Adrenal gland (tissue), 12 donors: ENCODE results near the gene NSG1. TPM values are rescaled to one million over a fixed set of nuclear protein-coding genes. Genes with fewer than 3 reads are reported as not detected.

Experiments used
- DNase-seq, 7 donors: peaks; one replicate each; pipeline ENCODE4 v3.0.0-alpha.2; 2019 to 2020
- H3K27ac ChIP-seq, 5 donors: fragments of 200-600 bp; sonication (generic) in 4 of 5; 1 replicate in 3 of 5; 2 replicates in 2 of 5; pipeline versions ENCODE4 v1.5.1 to v1.8.0; 2016 to 2020; ENCODE audit warnings: mild to moderate bottlenecking in 1 of 5
- H3K27me3 ChIP-seq: fragments of 200-600 bp; 2 replicates; pipeline ENCODE4 v1.8.0; 2021
- H3K36me3 ChIP-seq, 2 donors: fragments of 200-600 bp; replicated peaks in 1 of 2; 1 replicate in 1 of 2; 2 replicates in 1 of 2; pipeline versions ENCODE4 v1.5.1 to v1.8.0; 2018 to 2022
- H3K4me1 ChIP-seq, 2 donors: fragments of 200-600 bp; replicated peaks in 1 of 2; 1 replicate in 1 of 2; 2 replicates in 1 of 2; pipeline versions ENCODE4 v1.5.1 to v1.8.0; 2018 to 2021
- H3K4me3 ChIP-seq, 4 donors: fragments of 200-600 bp; sonication (generic) in 3 of 4; one replicate each; pipeline ENCODE4 v1.5.1; 2016 to 2018
- H3K9me3 ChIP-seq, 3 donors: fragments of 200-600 bp; sonication (generic) in 1 of 3; replicated peaks in 1 of 3; 1 replicate in 2 of 3; 2 replicates in 1 of 3; pipeline versions ENCODE4 v1.5.1 to v1.8.0; 2016 to 2021
- CTCF ChIP-seq, 6 experiments: fragments of 450-650 bp in 4 of 6; fragments of 200-600 bp in 2 of 6; sonication (generic) in 1 of 6; IDR thresholded peaks; 1 replicate in 5 of 6; 2 replicates in 1 of 6; pipeline versions ENCODE4 v1.5.1 to v1.8.0; 2016 to 2021; ENCODE audit warnings: antibody characterized with exemption in 6 of 6, mild to moderate bottlenecking in 2 of 6, moderate library complexity in 1 of 6
- POLR2A ChIP-seq, 2 donors: fragments of 450-650 bp; IDR thresholded peaks; one replicate each; pipeline ENCODE4 v1.6.1; 2017; ENCODE audit warnings: antibody characterized with exemption in 2 of 2, mild to moderate bottlenecking in 2 of 2, moderate library complexity in 1 of 2
- WGBS, 4 donors: extraction: QIAGEN DNeasy Blood & Tissue Kit in 2 of 4; methylation state at CpG; one replicate each; pipeline versions ENCODE4 v1.1.5 to v1.1.7; 2013 to 2017; 5-methylcytosine and 5-hydroxymethylcytosine counted together
- intact Hi-C, 2 donors: fragments of 100-400 bp; cut with DNase I; formaldehyde crosslinking; loops; one replicate each; pipeline versions ENCODE4 v1.14.1 to v1.15.0; 2022 to 2023
- polyA plus RNA-seq, 3 donors: library from polyadenylated mRNA; stranded (reverse); fragments of 200-250 nt in 2 of 3; fragments of 350-450 nt in 1 of 3; fragmentation: Illumina TruSeq in 1 of 3; extraction: RNeasy Lipid Tissue Mini Kit (QIAGEN cat#74804) in 1 of 3; gene quantifications; one replicate each; pipeline ENCODE4 v1.2.3, GENCODE V29; 2013 to 2014
- total RNA-seq, 9 donors: library from RNA; depleted of rRNA in 4 of 9; stranded (reverse); fragments of >200 nt in 4 of 9; fragments of 120-200 nt in 1 of 9; fragmentation: NEBNext Ultra II Directional in 1 of 9; extraction: Animal tissue kit (Norgen Biotek cat#: 25700) in 1 of 9; gene quantifications; one replicate each; pipeline versions ENCODE4 v1.1.0 to v1.2.4, GENCODE V29; 2013 to 2023
- donor health status: healthy with polysubstance abuse.
- donor health status: Bipolar disorder and iron deficiency.
- donor health status: DM: yes; HTN: yes; CAD: no.
- donor health status: DM: no; HTN: no; CAD: no.
- donor health status: DM: no; HTN: no; CAD: no.
- donor health status: DM: yes; HTN: yes; CAD: no.

The NSG1 gene
- total and polyA plus RNA-seq, 12 donors, result 1.4 to 42.7 (median 9.9) TPM

GRCh38 chr4:4395849-4396627 lies 9.1 kb downstream of the NSG1 start:
- H3K27ac ChIP-seq, result peak overlapping the region in 1 of 5 donors; percentile 44
- no peaks in the 10 kb centered on the region for H3K4me1 ChIP-seq
- no peaks in the 10 kb centered on the region for H3K27me3 ChIP-seq
- no peaks in the 10 kb centered on the region for H3K36me3 ChIP-seq
- peak in 1 of 7 donors; percentile 80 for DNase-seq
- H3K4me3 ChIP-seq, result no peak overlapping the region
- 32 to 46% (median 39%) methylated on average over 16 to 26 of the region's 26 CpGs for WGBS, 4 donors
- intact Hi-C loops, result no loop called here
- TF ChIP-seq POLR2A (IDR thresholded peaks at IDR 0.05), result no peak
- no peak for TF ChIP-seq CTCF (IDR thresholded peaks at IDR 0.05)
- no peaks in the 10 kb centered on the region for H3K9me3 ChIP-seq

GRCh38 chr4:4396628-4397440 lies 9.9 kb downstream of the NSG1 start:
- TF ChIP-seq CTCF (IDR thresholded peaks at IDR 0.05) (no peak), POLR2A (IDR thresholded peaks at IDR 0.05) (no peak)
- no peaks in the 10 kb centered on the region for H3K36me3 ChIP-seq
- 58 to 66% (median 64%) methylated on average over 12 to 19 of the region's 19 CpGs for WGBS, 4 donors
- no peaks in the 10 kb centered on the region for H3K4me1 ChIP-seq
- H3K4me3 ChIP-seq, result no peak overlapping the region
- H3K9me3 ChIP-seq, result no peaks in the 10 kb centered on the region
- no peaks in the 10 kb centered on the region for H3K27me3 ChIP-seq
- intact Hi-C loops, result no loop called here
- H3K27ac ChIP-seq, result peak overlapping the region in 1 of 5 donors; percentile 32
- DNase-seq, result no peak

- Histone ChIP-seq H3K36me3 (no peaks in the 10 kb centered on the region), H3K9me3 (no peaks in the 10 kb centered on the region), H3K4me1 (no peaks in the 10 kb centered on the region), H3K27me3 (no peaks in the 10 kb centered on the region), H3K4me3 (no peak overlapping the region), H3K27ac (no peak overlapping the region)
- intact Hi-C loops, result no loop called here
- DNase-seq, result no peak
- TF ChIP-seq POLR2A (IDR thresholded peaks at IDR 0.05) (no peak), CTCF (IDR thresholded peaks at IDR 0.05) (no peak)
- WGBS, 4 donors, result 78 to 90% (median 82%) methylated on average over 5 to 13 of the region's 13 CpGs
Observed at GRCh38 chr4:4397441-4397819, 10.5 kb downstream of the NSG1 start.

GRCh38 chr4:4398430-4398829 lies 11.5 kb downstream of the NSG1 start:
- H3K27me3 ChIP-seq, result no peaks in the 10 kb centered on the region
- intact Hi-C loops, result no loop called here
- no peak overlapping the region for H3K27ac ChIP-seq
- no peaks in the 10 kb centered on the region for H3K9me3 ChIP-seq
- no peaks in the 10 kb centered on the region for H3K36me3 ChIP-seq
- no peak for DNase-seq
- 67 to 93% (median 76%) methylated on average over 4 of the region's 4 CpGs for WGBS, 4 donors
- H3K4me1 ChIP-seq, result no peaks in the 10 kb centered on the region
- TF ChIP-seq POLR2A (IDR thresholded peaks at IDR 0.05) (no peak), CTCF (IDR thresholded peaks at IDR 0.05) (no peak)
- H3K4me3 ChIP-seq, result no peak overlapping the region
